ENCODE data around the gene FGF14.

FGF14 gene

GRCh38 chr13:101718496-101718895 lies 683.4 kb downstream of the FGF14 start:
- DNase-seq (ENCODE audit: low read depth): no peak

GRCh38 chr13:101717353-101717752 lies 684.5 kb downstream of the FGF14 start:
- DNase-seq (ENCODE audit: low read depth): no peak

GRCh38 chr13:101714195-101714594 lies 687.7 kb downstream of the FGF14 start:
- DNase-seq (ENCODE audit: low read depth): no peak

- DNase-seq (ENCODE audit: low read depth): no peak
Observed at GRCh38 chr13:101712026-101712348, 689.9 kb downstream of the FGF14 start.

- no peak for DNase-seq (ENCODE audit: low read depth)
Observed at GRCh38 chr13:101711307-101712025, 690.4 kb downstream of the FGF14 start.

GRCh38 chr13:101709952-101710351 lies 691.9 kb downstream of the FGF14 start:
- DNase-seq (ENCODE audit: low read depth): no peak

- DNase-seq (ENCODE audit: low read depth): no peak
Observed at GRCh38 chr13:101708115-101708514, 693.7 kb downstream of the FGF14 start.

- no peak for DNase-seq (ENCODE audit: low read depth)
Observed at GRCh38 chr13:101707659-101708058, 694.2 kb downstream of the FGF14 start.

- DNase-seq (ENCODE audit: low read depth): no peak
Observed at GRCh38 chr13:101706651-101707050, 695.2 kb downstream of the FGF14 start.

GRCh38 chr13:101703838-101704237 lies 698.0 kb downstream of the FGF14 start:
- DNase-seq (ENCODE audit: low read depth): no peak

- DNase-seq (ENCODE audit: low read depth): no peak
Observed at GRCh38 chr13:101703081-101703480, 698.8 kb downstream of the FGF14 start.

- no peak for DNase-seq (ENCODE audit: low read depth)
Observed at GRCh38 chr13:101700598-101700997, 701.2 kb downstream of the FGF14 start.

GRCh38 chr13:101698400-101698799 lies 703.4 kb downstream of the FGF14 start:
- DNase-seq (ENCODE audit: low read depth): no peak

GRCh38 chr13:101697745-101698144 lies 704.1 kb downstream of the FGF14 start:
- no peak for DNase-seq (ENCODE audit: low read depth)

- no peak for DNase-seq (ENCODE audit: low read depth)
Observed at GRCh38 chr13:101695870-101696516, 705.9 kb downstream of the FGF14 start.

- DNase-seq (ENCODE audit: low read depth): no peak
Observed at GRCh38 chr13:101691341-101691860, 710.4 kb downstream of the FGF14 start.

- DNase-seq (ENCODE audit: low read depth): no peak
Observed at GRCh38 chr13:101690871-101691270, 711.0 kb downstream of the FGF14 start.

GRCh38 chr13:101686003-101686402 lies 715.8 kb downstream of the FGF14 start:
- no peak for DNase-seq (ENCODE audit: low read depth)

GRCh38 chr13:101681834-101682233 lies 720.0 kb downstream of the FGF14 start:
- no peak for DNase-seq (ENCODE audit: low read depth)

GRCh38 chr13:101673360-101674105 lies 728.3 kb downstream of the FGF14 start:
- DNase-seq (ENCODE audit: low read depth): no peak

- no peak for DNase-seq (ENCODE audit: low read depth)
Observed at GRCh38 chr13:101661839-101662238, 740.0 kb downstream of the FGF14 start.

Data from activated T-cell treated with anti-CD3 and anti-CD28 coated beads for 1 hour (primary cell).